Adrenal gland (tissue), 12 donors: ENCODE results near the gene ADAMTS13. TPM values are rescaled to one million over a fixed set of nuclear protein-coding genes. Genes with fewer than 3 reads are reported as not detected.

Experiments
- DNase-seq, 7 donors: peaks; one replicate each; pipeline ENCODE4 v3.0.0-alpha.2; 2019 to 2020
- H3K27ac ChIP-seq, 5 donors: fragments of 200-600 bp; sonication (generic) in 4 of 5; 1 replicate in 3 of 5; 2 replicates in 2 of 5; pipeline versions ENCODE4 v1.5.1 to v1.8.0; 2016 to 2020; ENCODE audit warnings: mild to moderate bottlenecking in 1 of 5
- H3K27me3 ChIP-seq: fragments of 200-600 bp; 2 replicates; pipeline ENCODE4 v1.8.0; 2021
- H3K36me3 ChIP-seq, 2 donors: fragments of 200-600 bp; replicated peaks in 1 of 2; 1 replicate in 1 of 2; 2 replicates in 1 of 2; pipeline versions ENCODE4 v1.5.1 to v1.8.0; 2018 to 2022
- H3K4me1 ChIP-seq, 2 donors: fragments of 200-600 bp; replicated peaks in 1 of 2; 1 replicate in 1 of 2; 2 replicates in 1 of 2; pipeline versions ENCODE4 v1.5.1 to v1.8.0; 2018 to 2021
- H3K4me3 ChIP-seq, 4 donors: fragments of 200-600 bp; sonication (generic) in 3 of 4; one replicate each; pipeline ENCODE4 v1.5.1; 2016 to 2018
- H3K9me3 ChIP-seq, 3 donors: fragments of 200-600 bp; sonication (generic) in 1 of 3; replicated peaks in 1 of 3; 1 replicate in 2 of 3; 2 replicates in 1 of 3; pipeline versions ENCODE4 v1.5.1 to v1.8.0; 2016 to 2021
- CTCF ChIP-seq, 6 experiments: fragments of 450-650 bp in 4 of 6; fragments of 200-600 bp in 2 of 6; sonication (generic) in 1 of 6; IDR thresholded peaks; 1 replicate in 5 of 6; 2 replicates in 1 of 6; pipeline versions ENCODE4 v1.5.1 to v1.8.0; 2016 to 2021; ENCODE audit warnings: antibody characterized with exemption in 6 of 6, mild to moderate bottlenecking in 2 of 6, moderate library complexity in 1 of 6
- POLR2A ChIP-seq, 2 donors: fragments of 450-650 bp; IDR thresholded peaks; one replicate each; pipeline ENCODE4 v1.6.1; 2017; ENCODE audit warnings: antibody characterized with exemption in 2 of 2, mild to moderate bottlenecking in 2 of 2, moderate library complexity in 1 of 2
- WGBS, 4 donors: extraction: QIAGEN DNeasy Blood & Tissue Kit in 2 of 4; methylation state at CpG; one replicate each; pipeline versions ENCODE4 v1.1.5 to v1.1.7; 2013 to 2017; 5-methylcytosine and 5-hydroxymethylcytosine counted together
- intact Hi-C, 2 donors: fragments of 100-400 bp; cut with DNase I; formaldehyde crosslinking; loops; one replicate each; pipeline versions ENCODE4 v1.14.1 to v1.15.0; 2022 to 2023
- polyA plus RNA-seq, 3 donors: library from polyadenylated mRNA; stranded (reverse); fragments of 200-250 nt in 2 of 3; fragments of 350-450 nt in 1 of 3; fragmentation: Illumina TruSeq in 1 of 3; extraction: RNeasy Lipid Tissue Mini Kit (QIAGEN cat#74804) in 1 of 3; gene quantifications; one replicate each; pipeline ENCODE4 v1.2.3, GENCODE V29; 2013 to 2014
- total RNA-seq, 9 donors: library from RNA; depleted of rRNA in 4 of 9; stranded (reverse); fragments of >200 nt in 4 of 9; fragments of 120-200 nt in 1 of 9; fragmentation: NEBNext Ultra II Directional in 1 of 9; extraction: Animal tissue kit (Norgen Biotek cat#: 25700) in 1 of 9; gene quantifications; one replicate each; pipeline versions ENCODE4 v1.1.0 to v1.2.4, GENCODE V29; 2013 to 2023
- donor health status: healthy with polysubstance abuse.
- donor health status: Bipolar disorder and iron deficiency.
- donor health status: DM: yes; HTN: yes; CAD: no.
- donor health status: DM: no; HTN: no; CAD: no.
- donor health status: DM: no; HTN: no; CAD: no.
- donor health status: DM: yes; HTN: yes; CAD: no.

The ADAMTS13 gene
- total and polyA plus RNA-seq, 12 donors: 0.15 to 19.9 (median 2.0) TPM

- no peaks in the 10 kb centered on the region for H3K27me3 ChIP-seq
- H3K4me3 ChIP-seq: no peak overlapping the region
- peaks cover 0 to 60% of the 10 kb centered on the region in 2 donors for H3K36me3 ChIP-seq
- peak; percentile 69 to 90 (median 79) for DNase-seq
- no peaks in the 10 kb centered on the region for H3K9me3 ChIP-seq
- intact Hi-C loops: loop anchor here in 1 of 2 donors (5.0 to 10.0 kb wide), 2 partner anchors 81 to 222 kb away; no protein-coding TSS in a partner anchor
- 60 to 87% (median 68%) methylated on average over 10 to 24 of the region's 24 CpGs for WGBS, 4 donors
- TF ChIP-seq CTCF (IDR thresholded peaks at IDR 0.05) (peak; percentile 67 to 90 (median 80)), POLR2A (IDR thresholded peaks at IDR 0.05) (no peak)
- peak overlapping the region in 3 of 5 donors; percentile 44 to 74 (median 70) for H3K27ac ChIP-seq
- peaks cover 10 to 29% of the 10 kb centered on the region in 2 donors for H3K4me1 ChIP-seq
Observed at GRCh38 chr9:133406480-133407307, 15.5 kb upstream of the ADAMTS13 start.

- H3K27me3 ChIP-seq: no peaks in the 10 kb centered on the region
- H3K4me1 ChIP-seq: peaks cover 10 to 29% of the 10 kb centered on the region in 2 donors
- no peak for TF ChIP-seq CTCF (IDR thresholded peaks at IDR 0.05)
- TF ChIP-seq POLR2A (IDR thresholded peaks at IDR 0.05): no peak
- intact Hi-C loops: loop anchor here in 1 of 2 donors (5.0 to 10.0 kb wide), 2 partner anchors 79 to 223 kb away; no protein-coding TSS in a partner anchor
- 70 to 92% (median 83%) methylated on average over 1 of the region's 1 CpG for WGBS, 4 donors
- no peak overlapping the region for H3K4me3 ChIP-seq
- peaks cover 0 to 73% of the 10 kb centered on the region in 2 donors for H3K36me3 ChIP-seq
- peak overlapping the region in 3 of 5 donors; percentile 10 to 60 (median 32) for H3K27ac ChIP-seq
- H3K9me3 ChIP-seq: no peaks in the 10 kb centered on the region
- DNase-seq: no peak
Observed at GRCh38 chr9:133408042-133408441, 14.1 kb upstream of the ADAMTS13 start.

- TF ChIP-seq CTCF (IDR thresholded peaks at IDR 0.05) (no peak), POLR2A (IDR thresholded peaks at IDR 0.05) (no peak)
- no peaks in the 10 kb centered on the region for H3K9me3 ChIP-seq
- H3K27ac ChIP-seq: no peak overlapping the region
- H3K4me1 ChIP-seq: peaks cover 10 to 12% of the 10 kb centered on the region in 2 donors
- no peaks in the 10 kb centered on the region for H3K27me3 ChIP-seq
- no peak overlapping the region for H3K4me3 ChIP-seq
- no peak for DNase-seq
- H3K36me3 ChIP-seq: peaks cover 0 to 44% of the 10 kb centered on the region in 2 donors
- intact Hi-C loops: no loop called here
- 67 to 78% (median 72%) methylated on average over 1 of the region's 1 CpG for WGBS, 4 donors
Observed at GRCh38 chr9:133415170-133415569, 7.0 kb upstream of the ADAMTS13 start.
